AG09319 (cell line): ENCODE data around the gene BSN.

ENCODE experiments used
- DNase-seq: peaks from one replicate; pipeline ENCODE4 v3.0.0-alpha.2; 2010; ENCODE audit warnings: low read depth; ENCODE audit errors: extremely low read depth
- CTCF ChIP-seq: IDR thresholded peaks from 2 replicates; pipeline ENCODE4 v1.5.1; 2011; ENCODE audit warnings: low read depth, mild to moderate bottlenecking, inconsistent platforms, low read length, moderate library complexity

BSN gene

GRCh38 chr3:49704629-49705028 is 150.4 kb downstream of the BSN start:
- TF ChIP-seq CTCF = no peak

GRCh38 chr3:49705390-49705960 is 151.2 kb downstream of the BSN start:
- TF ChIP-seq CTCF = no peak

More at GRCh38 chr3:49704629-49705028, 150.4 kb downstream of the BSN start:
- no peak for DNase-seq

GRCh38 chr3:49706456-49707112 is 152.3 kb downstream of the BSN start:
- DNase-seq = no peak
- TF ChIP-seq CTCF = no peak

More at GRCh38 chr3:49705390-49705960, 151.2 kb downstream of the BSN start:
- DNase-seq = no peak

DNA sequence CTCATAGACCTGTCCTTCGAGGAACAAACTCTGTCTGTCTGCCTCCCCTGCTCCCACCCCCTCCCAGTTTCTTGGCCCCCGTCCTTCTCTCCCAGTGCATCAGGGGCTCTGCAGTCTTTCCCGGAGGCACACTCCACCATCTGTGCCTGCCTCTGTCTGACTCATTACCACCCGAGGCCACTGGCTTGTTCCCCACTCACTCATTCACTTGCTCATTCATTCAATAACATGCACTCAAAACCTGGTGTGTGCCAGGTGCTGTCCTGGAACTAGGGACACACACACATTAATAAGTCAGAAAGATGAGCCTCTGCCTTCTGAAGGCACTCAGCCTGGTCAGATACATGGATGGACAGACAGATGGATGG is 152.8 kb downstream of the BSN start:
- no peak for DNase-seq
- TF ChIP-seq CTCF = no peak

- no peak for DNase-seq
- no peak for TF ChIP-seq CTCF
Measured at GRCh38 chr3:49709852-49710251, 155.6 kb downstream of the BSN start.

DNA sequence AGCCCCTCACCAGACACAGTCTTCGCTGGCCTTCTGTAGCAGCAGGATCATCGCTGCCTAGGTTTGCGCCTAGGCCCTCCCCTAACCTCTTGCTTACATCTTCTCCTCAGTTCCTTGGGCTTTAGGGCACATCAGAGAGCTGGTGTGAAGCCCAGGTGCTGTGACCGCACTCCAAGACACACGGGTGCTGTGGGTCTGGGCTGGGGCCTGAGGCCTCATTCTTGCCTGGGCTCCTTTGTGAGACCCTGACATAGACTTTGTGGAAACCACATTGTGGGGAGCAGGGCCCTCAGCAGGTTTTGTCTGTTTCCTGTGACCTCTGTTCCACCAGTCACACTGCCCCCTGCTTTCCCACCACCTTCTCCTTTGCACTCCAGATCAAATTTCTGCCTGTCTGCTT is 157.2 kb downstream of the BSN start:
- DNase-seq = no peak
- TF ChIP-seq CTCF = no peak

- TF ChIP-seq CTCF = no peak
- no peak for DNase-seq
Measured at GRCh38 chr3:49712166-49712565, 157.9 kb downstream of the BSN start.
